ENCODE measurements around the gene OSR1.
"Not testable (repeated sequence)": the region's sequence is repeated elsewhere in the genome, so short reads cannot be mapped to it uniquely, and the experiment has no call there.

Gene OSR1

GRCh38 chr2:19358242-19359020 is at the start of gene OSR1:
TSS of gene OSR1 (minus strand) at chr2:19358623. CDS start at chr2:19353805, 4,818 bp downstream.
- no peak for DNase-seq

GRCh38 chr2:19403785-19404184 is 45.4 kb upstream of the OSR1 start:
- DNase-seq: no peak

GRCh38 chr2:19392191-19392590 is 33.8 kb upstream of the OSR1 start:
- no peak for DNase-seq

DNA sequence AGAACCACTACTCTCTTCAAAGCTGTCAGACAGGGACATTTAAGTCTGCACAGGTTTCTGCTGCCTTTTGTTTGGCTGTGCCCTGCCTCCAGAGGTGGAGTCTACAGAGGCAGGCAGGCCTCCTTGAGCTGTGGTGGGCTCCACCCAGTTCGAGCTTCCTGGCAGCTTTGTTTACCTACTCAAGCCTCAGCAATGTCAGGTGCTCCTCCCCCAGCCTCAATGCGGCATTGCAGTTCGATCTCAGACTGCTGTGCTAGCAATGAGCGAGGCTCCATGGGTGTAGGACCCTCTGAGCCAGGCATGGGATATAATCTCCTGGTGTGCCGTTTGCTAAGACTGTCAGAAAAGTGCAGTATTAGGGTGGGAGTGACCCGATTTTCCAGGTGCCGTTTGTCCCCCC is 31.0 kb upstream of the OSR1 start:
- DNase-seq: not testable (repeated sequence)

DNA sequence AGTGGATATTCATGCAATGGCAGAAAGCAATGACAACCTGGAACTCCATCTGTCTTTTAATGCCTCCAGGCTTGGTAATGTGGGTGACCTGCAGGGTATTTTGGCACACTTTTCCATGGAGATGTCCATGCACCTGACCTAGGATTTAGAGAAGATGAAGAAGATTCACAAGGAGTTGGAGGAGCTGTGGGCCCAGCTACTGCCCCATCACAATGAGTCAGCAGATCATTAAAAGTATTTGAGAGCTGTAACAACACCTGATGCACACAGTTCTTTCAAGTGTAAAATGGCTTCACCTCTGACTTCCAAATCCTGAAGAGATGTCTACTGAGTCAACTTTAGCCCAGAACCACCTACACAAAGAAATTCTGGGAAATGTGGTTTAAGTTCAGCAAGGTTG is 22.1 kb upstream of the OSR1 start:
- no peak for DNase-seq

DNA sequence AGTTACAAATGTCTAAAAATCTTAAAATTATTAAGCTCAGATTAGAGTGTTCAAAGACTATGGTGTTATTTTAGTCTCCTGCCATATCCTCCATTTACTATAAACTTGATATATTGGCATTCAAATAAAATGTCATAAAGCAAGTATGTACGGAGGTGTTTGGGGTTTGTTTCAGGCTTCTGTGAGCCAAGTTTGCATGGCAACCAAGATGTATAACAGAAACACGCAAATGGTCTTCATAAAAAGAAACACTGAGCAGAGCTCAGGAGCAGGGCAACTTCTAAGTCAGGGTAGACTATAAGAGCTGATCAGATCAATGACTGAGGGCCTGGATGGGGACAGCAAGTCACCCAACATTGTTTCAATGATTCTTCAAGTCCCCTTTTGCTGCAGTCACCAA is 20.5 kb upstream of the OSR1 start:
- no peak for DNase-seq

DNA sequence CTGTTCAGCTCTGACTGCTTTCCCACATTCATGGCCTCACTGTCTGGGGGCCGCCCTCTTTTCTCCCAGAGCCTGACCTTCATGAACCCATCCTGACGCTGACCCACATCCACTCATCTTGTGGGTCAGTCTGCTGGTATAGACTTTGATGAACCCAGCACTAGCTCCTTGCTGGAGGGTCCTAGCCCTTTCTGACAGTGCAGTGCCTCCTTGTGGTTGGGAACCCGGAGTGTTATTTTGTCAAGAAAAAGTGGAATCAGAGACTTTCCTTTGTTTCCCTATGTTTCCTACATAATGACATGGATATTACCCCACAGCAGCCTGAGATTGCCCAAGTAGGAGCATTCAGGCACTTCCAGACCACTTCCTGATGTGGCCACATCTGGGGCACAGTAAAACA is 19.3 kb upstream of the OSR1 start:
- no peak for DNase-seq

DNA sequence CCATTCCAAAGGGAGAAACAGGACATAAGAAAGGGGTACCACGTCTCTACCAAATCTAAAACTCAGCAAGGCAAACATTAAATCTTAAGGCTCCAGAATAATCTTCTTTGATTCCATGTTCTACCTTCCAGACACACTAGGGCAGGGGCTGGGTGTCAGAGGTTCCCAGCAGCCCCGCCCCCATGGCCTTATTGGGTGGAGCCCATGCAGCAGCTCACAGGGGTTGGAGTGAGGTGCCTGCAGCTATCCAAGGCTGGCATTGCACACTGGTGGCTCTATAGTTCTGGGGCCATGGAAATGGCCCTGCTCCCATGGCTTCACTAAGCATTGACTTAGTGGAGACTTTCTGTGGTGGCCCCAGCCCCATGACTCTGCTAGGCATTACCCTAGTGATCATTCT is 14.9 kb upstream of the OSR1 start:
- no peak for DNase-seq

- no peak for DNase-seq
These were observed 13.7 kb upstream of the OSR1 start for GRCh38 chr2:19371996-19372582.

GRCh38 chr2:19369341-19369955 is 11.0 kb upstream of the OSR1 start:
- no peak for DNase-seq

DNA sequence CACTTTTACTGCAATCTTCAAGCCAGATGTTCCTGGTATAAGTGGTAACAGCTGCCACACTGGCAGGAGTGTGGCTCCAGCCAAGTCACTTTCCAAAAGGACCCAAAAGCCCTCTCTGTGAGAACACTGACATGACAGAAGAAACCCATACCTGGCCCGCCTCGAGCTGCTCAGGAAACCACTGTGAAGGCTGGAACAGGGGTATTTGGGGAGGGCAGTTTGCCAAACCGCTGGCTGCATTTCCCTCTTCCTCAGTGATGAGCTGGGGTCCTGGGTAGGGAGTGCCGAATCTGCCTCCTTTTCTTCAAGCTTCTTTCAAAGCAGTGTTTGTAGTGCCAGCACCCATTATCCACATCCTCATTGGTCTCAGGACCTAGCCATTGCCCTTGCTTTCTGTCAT is 10.3 kb upstream of the OSR1 start:
- DNase-seq: no peak

- DNase-seq: no peak
These were observed 8.9 kb upstream of the OSR1 start for GRCh38 chr2:19367326-19367725.

GRCh38 chr2:19365126-19365525 is 6.7 kb upstream of the OSR1 start:
- no peak for DNase-seq

DNA sequence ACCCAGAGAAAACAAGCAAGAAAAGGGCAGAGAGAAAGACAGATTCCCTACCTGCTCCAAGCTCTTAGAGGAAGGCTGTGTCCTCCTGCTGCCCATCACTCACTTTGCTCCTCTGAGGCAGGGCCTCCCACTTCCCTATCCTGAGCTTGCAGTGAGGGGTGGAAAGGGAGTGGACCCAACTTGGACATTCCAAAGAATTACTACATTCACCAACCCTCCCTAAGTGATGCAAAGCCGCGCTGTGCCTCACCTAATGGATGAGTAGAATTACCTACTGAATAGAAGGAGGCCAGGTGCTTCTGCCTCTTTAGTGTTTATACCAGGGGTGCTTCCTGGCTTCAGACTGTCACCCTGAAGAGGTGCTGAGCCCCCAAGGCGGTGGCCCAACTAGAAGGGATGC is 5.6 kb upstream of the OSR1 start:
- DNase-seq: no peak

- DNase-seq: no peak
These were observed 5.0 kb upstream of the OSR1 start for GRCh38 chr2:19363474-19363778.

DNA sequence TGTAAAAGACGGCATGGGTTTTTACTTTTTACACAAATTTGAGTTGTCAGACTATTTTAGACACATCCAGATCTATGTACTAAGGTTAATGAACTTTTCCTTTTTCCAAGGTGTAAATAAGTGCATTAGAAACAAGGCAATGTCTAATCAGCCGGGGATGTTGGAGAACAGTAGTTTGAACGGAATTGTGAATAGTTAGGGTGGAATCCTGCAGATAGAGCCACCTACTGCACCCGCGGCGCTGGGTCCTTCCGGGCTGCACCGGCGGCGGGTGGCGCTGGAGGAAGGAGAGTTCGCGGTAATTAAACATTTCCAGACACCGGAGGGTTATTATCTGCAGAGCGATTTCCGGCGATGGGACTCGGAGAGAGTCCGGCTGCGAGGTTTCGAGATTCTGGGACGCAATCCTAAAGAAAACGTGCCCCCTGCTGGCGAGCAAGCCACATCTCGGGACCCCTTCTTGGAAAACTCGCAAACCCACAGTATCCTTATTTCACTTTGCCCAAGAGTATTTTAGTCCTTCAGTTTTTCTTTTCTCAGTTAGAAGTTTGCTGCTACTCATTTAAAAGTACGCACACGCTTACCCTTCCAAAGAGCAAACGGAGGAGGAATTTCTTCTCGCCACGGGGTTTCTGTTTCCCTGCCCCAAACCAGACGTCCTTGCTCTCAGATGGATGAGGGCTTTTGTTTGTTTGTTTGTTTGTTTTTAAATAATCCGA is 4.5 kb upstream of the OSR1 start:
- DNase-seq: no peak

DNA sequence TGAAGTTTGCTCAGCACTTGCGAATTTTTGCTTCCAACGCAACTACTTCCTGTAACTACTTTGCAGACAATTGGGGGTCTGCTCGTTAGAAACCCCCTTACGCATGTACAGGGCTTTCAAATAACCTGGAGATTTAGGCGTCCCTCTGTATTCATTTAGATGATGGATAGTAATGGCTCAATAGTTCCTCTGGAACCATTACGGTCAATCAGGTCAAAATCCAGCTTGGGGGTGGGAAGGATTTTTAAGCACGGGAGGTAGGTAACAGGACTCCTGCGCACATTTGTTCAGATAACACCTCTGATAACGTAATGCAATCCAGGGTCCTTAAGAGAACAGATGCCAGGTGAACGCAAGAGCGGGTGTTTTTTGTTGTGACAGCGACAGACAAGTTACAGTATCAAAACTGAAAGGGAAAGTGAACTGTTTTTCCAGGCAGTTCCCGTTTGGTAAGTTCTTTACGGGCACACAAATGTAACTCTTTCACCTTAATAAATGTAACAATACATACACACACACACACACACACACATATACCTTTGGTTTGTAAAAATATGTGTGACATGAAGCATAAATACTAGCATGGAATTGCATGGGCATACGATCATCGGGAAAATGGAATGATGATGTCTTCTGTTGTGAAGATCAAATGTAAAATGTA is 3.8 kb upstream of the OSR1 start:
- DNase-seq: no peak

DNA sequence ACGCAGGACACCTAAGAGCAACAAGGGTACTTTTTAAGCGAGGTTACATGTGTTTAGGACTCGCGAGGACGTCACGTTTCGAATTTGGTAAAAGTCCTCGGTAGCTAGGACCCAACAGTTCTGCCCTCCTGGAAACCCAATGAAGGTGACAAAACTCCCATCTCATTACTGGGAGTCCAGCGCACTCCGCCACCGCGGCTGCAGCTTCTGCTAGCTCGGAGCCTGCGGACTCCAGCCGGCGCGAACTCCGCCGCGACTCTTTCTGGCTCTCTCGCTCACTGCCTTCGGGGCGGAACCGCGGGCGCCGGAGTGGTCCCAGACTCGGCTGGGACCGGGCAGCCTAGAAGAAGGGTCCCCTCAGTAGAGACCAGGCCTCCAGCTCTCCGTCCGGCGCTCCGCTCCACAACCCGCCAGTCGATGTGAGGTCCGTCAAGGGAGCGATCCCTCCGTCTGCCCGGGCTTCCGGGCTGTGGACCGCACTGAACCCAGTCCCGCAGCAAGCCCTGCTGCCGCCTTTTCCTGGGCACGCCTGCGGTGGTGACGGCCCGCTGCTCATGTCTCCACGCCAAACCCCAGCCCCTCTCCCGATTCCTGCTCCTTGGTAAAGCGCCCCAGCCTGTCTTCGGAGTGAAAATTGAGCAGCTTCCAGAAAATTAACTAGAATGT is 3.0 kb upstream of the OSR1 start:
- DNase-seq: no peak

DNA sequence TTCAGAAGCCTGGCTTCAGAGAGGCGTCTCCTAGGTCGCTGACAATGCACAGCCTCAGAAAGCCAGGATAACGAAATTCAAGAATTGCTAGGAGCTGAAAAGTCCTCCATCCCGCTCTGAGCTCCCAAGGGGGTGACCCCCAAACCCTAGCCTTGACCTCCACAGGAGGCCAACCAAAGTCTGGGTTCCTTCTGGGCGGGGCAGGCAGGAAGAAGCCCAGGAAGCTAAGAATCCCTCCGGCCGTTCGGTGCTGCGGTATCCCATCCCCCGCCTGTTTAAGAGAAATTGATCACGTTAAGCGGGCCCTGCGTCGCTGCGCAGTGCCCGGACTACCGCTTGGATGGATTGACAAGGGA is 2.5 kb upstream of the OSR1 start:
- DNase-seq: no peak

GRCh38 chr2:19360266-19360965 is 2.0 kb upstream of the OSR1 start:
- no peak for DNase-seq

DNA sequence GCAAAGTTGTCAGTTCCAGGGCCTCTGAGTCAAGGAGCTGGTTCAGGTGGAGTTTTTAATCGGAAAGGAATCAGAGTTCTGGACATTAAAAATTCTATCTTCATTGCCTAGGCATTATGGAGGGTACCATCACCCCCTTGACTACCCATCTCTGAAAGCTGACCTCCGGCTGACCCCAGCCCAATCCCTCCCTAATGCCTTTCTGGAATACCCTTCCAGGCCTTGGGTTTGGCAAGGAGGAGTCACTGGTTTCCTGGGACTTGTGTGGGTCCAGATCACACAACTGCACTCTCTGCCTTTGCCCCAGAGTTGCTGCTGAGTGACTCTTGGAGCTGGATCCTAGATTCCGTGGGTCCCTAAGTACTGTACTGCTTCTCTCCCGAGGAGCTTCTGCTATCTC is 1.0 kb upstream of the OSR1 start:
- no peak for DNase-seq

GRCh38 chr2:19359021-19359357 is 566 bp upstream of the OSR1 start:
- no peak for DNase-seq
